ENCODE data around the gene ABL2.

The ABL2 gene

GRCh38 chr1:179128520-179128919, 101.0 kb downstream of the ABL2 start:
- no peak for DNase-seq

GRCh38 chr1:179127163-179127895, 102.1 kb downstream of the ABL2 start:
- no peak for DNase-seq

- DNase-seq, result no peak
These were observed 103.0 kb downstream of the ABL2 start for GRCh38 chr1:179126338-179127060.

- no peak for DNase-seq
These were observed 104.6 kb downstream of the ABL2 start for GRCh38 chr1:179124873-179125272.

- DNase-seq, result peak in 2 of 5 donors; percentile 28 to 40
These were observed 108.1 kb downstream of the ABL2 start for GRCh38 chr1:179121159-179121938.

- no peak for DNase-seq
These were observed 108.7 kb downstream of the ABL2 start for GRCh38 chr1:179120736-179121135.

- DNase-seq, result no peak
These were observed 110.0 kb downstream of the ABL2 start for GRCh38 chr1:179119513-179119912.

GRCh38 chr1:179115181-179115580, 114.3 kb downstream of the ABL2 start:
- no peak for DNase-seq

- DNase-seq, result no peak
These were observed 120.8 kb downstream of the ABL2 start for GRCh38 chr1:179108644-179109043.

GRCh38 chr1:179107706-179108629, 121.5 kb downstream of the ABL2 start:
- no peak for DNase-seq

GRCh38 chr1:179105393-179105792, 124.1 kb downstream of the ABL2 start:
- DNase-seq, result no peak

GRCh38 chr1:179104611-179105250, 124.7 kb downstream of the ABL2 start:
- no peak for DNase-seq

GRCh38 chr1:179103999-179104398, 125.5 kb downstream of the ABL2 start:
- DNase-seq, result no peak

- DNase-seq, result no peak
These were observed 127.9 kb downstream of the ABL2 start for GRCh38 chr1:179101566-179101965.

- no peak for DNase-seq
These were observed 129.6 kb downstream of the ABL2 start for GRCh38 chr1:179099891-179100290.

GRCh38 chr1:179095924-179096323, 133.6 kb downstream of the ABL2 start:
- DNase-seq, result no peak

GRCh38 chr1:179095377-179095776, 134.1 kb downstream of the ABL2 start:
- no peak for DNase-seq

GRCh38 chr1:179094818-179095217, 134.7 kb downstream of the ABL2 start:
- no peak for DNase-seq

- no peak for DNase-seq
These were observed 136.5 kb downstream of the ABL2 start for GRCh38 chr1:179092896-179093461.

- DNase-seq, result no peak
These were observed 137.7 kb downstream of the ABL2 start for GRCh38 chr1:179091691-179092165.

GRCh38 chr1:179090923-179091322, 138.6 kb downstream of the ABL2 start:
- DNase-seq, result no peak
